Coronary artery (tissue), 2 donors: ENCODE data around the gene LAMB2.

ENCODE experiments used
- DNase-seq: peaks from one replicate; pipeline ENCODE4 v3.0.0-alpha.2; 2017; ENCODE audit warnings: low spot score
- H3K27ac ChIP-seq, 2 donors: fragments of 200-600 bp; sonication (generic); one replicate each; pipeline ENCODE4 v1.5.1; 2016 to 2019
- H3K4me3 ChIP-seq: fragments of 200-600 bp; sonication (generic); 2 replicates; pipeline ENCODE4 v1.5.1; 2016; ENCODE audit warnings: mild to moderate bottlenecking, moderate library complexity
- TF ChIP-seq, protein P1 (sequence below): fragments of 200-600 bp; sonication (generic); IDR thresholded peaks from one replicate; pipeline ENCODE4 v1.5.1; 2019; ENCODE audit warnings: antibody characterized with exemption

Gene LAMB2

DNA sequence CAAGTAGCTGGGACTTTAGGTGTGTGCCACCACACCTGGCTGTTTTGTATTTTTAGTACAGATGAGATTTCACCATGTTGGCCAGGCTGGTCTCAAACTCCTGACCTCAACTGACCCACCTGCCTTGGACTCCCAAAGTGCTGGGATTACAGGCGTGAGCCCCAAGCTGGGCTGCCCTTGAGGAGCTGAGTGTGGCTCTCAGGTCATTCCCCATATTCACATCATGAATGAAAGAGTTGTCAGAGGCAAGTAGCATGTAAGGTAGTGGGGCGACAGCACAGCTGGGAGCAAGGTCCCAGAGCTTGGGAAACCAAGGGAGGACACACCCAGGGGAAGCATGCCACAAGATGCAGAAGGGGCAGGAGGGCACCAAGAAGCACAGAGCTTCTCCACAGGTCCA is 28.3 kb upstream of the LAMB2 start:
- Histone ChIP-seq H3K4me3 (no peak overlapping the region), H3K27ac (no peak overlapping the region)
- TF ChIP-seq, protein P1, sequence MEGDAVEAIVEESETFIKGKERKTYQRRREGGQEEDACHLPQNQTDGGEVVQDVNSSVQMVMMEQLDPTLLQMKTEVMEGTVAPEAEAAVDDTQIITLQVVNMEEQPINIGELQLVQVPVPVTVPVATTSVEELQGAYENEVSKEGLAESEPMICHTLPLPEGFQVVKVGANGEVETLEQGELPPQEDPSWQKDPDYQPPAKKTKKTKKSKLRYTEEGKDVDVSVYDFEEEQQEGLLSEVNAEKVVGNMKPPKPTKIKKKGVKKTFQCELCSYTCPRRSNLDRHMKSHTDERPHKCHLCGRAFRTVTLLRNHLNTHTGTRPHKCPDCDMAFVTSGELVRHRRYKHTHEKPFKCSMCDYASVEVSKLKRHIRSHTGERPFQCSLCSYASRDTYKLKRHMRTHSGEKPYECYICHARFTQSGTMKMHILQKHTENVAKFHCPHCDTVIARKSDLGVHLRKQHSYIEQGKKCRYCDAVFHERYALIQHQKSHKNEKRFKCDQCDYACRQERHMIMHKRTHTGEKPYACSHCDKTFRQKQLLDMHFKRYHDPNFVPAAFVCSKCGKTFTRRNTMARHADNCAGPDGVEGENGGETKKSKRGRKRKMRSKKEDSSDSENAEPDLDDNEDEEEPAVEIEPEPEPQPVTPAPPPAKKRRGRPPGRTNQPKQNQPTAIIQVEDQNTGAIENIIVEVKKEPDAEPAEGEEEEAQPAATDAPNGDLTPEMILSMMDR = no peak
- no peak for DNase-seq

DNA sequence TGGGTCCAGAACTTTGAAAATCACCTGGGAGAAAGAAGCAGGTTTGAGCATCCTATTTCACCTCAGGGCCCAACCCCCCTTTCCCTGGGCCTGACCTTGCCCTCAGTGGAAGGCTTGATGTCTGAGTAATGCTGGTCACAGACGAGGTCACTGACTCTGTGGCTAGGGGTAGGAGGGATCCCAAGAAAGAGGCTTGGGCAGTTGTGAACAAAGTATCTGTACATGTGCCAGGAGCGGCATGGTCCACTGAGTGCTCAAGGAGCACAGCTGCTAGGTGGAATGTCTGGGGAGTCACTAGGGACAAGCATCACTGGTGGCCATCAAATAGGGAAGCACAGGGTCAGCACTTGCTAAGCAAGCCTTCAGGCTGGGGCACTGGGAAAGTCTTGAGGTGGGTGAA is 25.9 kb upstream of the LAMB2 start:
- Histone ChIP-seq H3K27ac (no peak overlapping the region), H3K4me3 (no peak overlapping the region)
- DNase-seq = no peak
- TF ChIP-seq, protein P1 = no peak

DNA sequence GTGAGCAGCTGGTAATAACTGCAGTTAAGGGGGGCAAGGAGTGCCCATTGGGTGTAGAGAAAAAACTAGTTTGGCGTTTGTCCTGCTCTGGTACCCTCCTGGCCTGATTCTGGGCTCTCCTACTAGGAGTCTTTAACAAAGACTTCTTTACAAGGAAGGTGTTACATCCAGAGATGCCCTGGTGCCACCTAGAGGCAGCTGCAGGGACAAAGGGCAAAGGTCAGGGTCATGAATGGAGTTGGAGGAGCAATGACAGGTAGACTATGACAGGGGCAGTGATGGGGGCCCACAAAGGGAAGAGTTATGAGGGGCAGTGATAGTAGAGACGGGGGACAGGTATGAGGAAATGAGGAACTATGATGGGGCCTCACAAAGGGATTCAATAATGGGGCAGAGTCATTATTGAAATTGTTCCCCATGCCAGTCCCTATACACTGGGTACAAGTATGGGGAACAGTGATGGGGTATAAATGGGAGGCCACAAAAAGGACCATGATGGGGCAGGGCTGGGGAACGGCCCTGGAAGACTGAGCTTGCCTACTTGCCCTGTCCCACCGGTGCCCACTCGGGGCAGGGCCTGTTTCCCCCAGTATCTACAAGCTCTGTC is 25.4 kb upstream of the LAMB2 start:
- no peak for DNase-seq
- Histone ChIP-seq H3K4me3 (no peak overlapping the region), H3K27ac (no peak overlapping the region)
- TF ChIP-seq, protein P1 = no peak

DNA sequence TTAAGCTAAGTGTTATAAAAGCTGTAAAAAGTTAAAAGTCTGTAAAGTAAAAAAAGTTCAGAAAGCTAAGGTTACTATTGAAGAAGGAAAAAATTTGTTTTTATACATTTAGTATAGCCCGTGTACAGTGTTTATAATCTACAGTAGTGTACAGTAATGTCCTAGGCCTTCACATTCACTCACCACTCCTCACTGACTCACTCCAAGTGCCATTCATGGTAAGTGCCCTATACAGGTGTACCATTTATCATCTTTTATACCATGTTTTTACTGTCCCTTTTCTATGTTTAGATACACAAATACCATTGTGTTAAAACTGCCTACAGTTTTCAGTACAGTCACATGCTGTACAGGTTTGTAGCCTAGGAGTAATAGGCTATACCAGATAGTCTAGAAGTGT is 24.4 kb upstream of the LAMB2 start:
- Histone ChIP-seq H3K27ac (no peak overlapping the region), H3K4me3 (no peak overlapping the region)
- TF ChIP-seq, protein P1 = no peak
- DNase-seq = no peak

DNA sequence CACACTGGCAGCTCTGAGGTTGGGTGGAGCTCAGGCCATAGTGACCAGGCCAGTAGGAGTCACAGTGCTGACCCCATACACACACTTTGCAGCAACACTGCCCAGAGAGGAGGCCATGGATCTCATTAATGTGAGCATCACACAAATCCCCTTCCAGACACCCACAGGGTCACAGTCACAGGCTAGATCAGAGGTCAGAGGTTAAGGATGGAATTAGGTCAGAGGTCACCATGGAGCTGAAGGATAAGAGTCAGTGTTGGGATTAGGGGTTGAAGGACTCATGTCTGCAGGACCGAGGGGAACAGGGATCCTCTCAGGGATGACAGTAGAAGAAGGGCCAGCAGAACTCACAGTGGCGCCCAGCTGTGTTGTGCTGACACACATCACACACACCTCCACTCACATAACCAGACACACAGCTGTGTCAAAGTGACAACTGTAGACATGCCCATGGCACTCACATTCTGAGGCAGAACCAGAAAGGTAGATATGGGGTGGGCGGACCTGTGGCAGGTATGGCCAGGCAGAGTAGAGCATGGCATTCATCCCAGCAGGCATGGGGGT is 20.6 kb upstream of the LAMB2 start:
- H3K4me3 ChIP-seq = no peak overlapping the region
- DNase-seq = no peak
- TF ChIP-seq, protein P1 = no peak
- no peak overlapping the region for H3K27ac ChIP-seq

DNA sequence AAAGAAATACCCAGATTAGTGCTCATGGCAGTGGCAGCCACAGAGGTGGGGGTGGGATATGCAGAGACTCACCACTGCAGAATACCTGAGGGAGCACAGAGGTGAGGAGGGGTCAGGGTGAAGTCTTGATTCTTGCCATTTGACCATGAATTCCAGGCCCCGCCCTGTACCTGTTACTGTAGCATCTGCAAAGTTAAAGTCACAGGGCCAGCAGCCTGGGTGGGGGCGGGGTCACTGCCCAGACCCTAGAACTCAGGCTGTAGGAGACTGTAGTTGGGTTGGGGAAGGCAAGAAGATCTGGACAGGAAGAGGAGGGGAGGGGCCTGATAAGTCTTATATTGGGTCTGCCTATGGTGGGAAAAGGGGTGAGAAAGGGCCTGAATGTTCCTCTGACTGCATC is 18.8 kb upstream of the LAMB2 start:
- H3K27ac ChIP-seq = no peak overlapping the region
- DNase-seq = no peak
- TF ChIP-seq, protein P1 = no peak
- H3K4me3 ChIP-seq = no peak overlapping the region

DNA sequence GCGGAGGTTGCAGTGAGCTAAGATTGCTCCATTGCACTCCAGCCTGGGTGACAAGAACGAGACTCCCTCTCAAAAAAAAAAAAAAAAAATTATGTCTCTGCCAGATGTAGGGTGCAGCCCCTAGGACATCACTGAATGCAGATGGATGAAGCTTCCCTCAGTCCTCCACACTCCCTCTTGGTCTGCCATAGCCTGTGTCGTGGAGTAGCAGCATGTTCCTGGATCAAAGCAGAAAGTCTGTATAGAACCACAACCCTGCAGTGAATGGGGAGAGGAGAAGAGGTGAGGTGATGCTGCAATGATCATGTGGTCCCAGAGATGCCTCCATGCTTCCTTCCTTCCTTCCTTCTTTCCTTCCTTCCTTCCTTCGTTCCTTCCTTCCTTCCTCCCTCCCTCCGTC is 15.3 kb upstream of the LAMB2 start:
- H3K4me3 ChIP-seq = no peak overlapping the region
- TF ChIP-seq, protein P1 = no peak
- no peak overlapping the region for H3K27ac ChIP-seq
- DNase-seq = no peak
